SK-N-SH treated with all-trans-retinoic acid at 6 μM for 48 hours (cell line): ENCODE results near the gene ACSL1.

Experiments
- ATAC-seq: fragments of 200-7000 bp; cut with Tn5 transposase; 3 replicates; pipeline ENCODE4 v1.9.1; 2020; ENCODE audit warnings: mild to moderate bottlenecking, moderate library complexity
- BACH2 ChIP-seq: fragments of 250-450 bp; sonication (Bioruptor Pico); IDR thresholded peaks from 2 replicates; pipeline ENCODE4 v1.9.0; 2021; ENCODE audit warnings: mild to moderate bottlenecking, borderline replicate concordance
- CREB5 ChIP-seq: fragments of 250-450 bp; sonication (Bioruptor Pico); IDR thresholded peaks from 2 replicates; pipeline ENCODE4 v1.5.1; 2020; ENCODE audit warnings: low read depth, mild to moderate bottlenecking, moderate library complexity
- ESRRG ChIP-seq: fragments of 250-450 bp; sonication (Bioruptor Pico); IDR thresholded peaks from 2 replicates; pipeline ENCODE4 v1.6.1; 2021; ENCODE audit warnings: mild to moderate bottlenecking
- GLIS3 ChIP-seq: fragments of 250-450 bp; sonication (Bioruptor Pico); IDR thresholded peaks from 2 replicates; pipeline ENCODE4 v1.5.0; 2020; ENCODE audit warnings: mild to moderate bottlenecking, moderate library complexity
- ISL1 ChIP-seq: fragments of 250-450 bp; sonication (Bioruptor Pico); IDR thresholded peaks from 2 replicates; pipeline ENCODE4 v2.1.2; 2022; ENCODE audit warnings: mild to moderate bottlenecking, moderate library complexity
- OSR1 ChIP-seq: fragments of 250-450 bp; sonication (Bioruptor Pico); IDR thresholded peaks from 2 replicates; pipeline ENCODE4 v1.8.0; 2022; ENCODE audit warnings: moderate library complexity, mild to moderate bottlenecking, inconsistent platforms
- PATZ1 ChIP-seq: fragments of 250-450 bp; sonication (Bioruptor Pico); IDR thresholded peaks from 2 replicates; pipeline ENCODE4 v1.8.0; 2020; ENCODE audit warnings: mild to moderate bottlenecking, moderate library complexity, borderline replicate concordance
- PPARA ChIP-seq: fragments of 250-450 bp; sonication (Bioruptor Pico); IDR thresholded peaks from 2 replicates; pipeline ENCODE4 v1.5.0; 2020; ENCODE audit warnings: mild to moderate bottlenecking, borderline replicate concordance
- TCF4 ChIP-seq: fragments of 250-450 bp; sonication (Bioruptor Pico); IDR thresholded peaks from 2 replicates; pipeline ENCODE4 v1.8.0; 2021; ENCODE audit warnings: mild to moderate bottlenecking, moderate library complexity, borderline replicate concordance
- TOX ChIP-seq: fragments of 250-450 bp; sonication (Bioruptor Pico); IDR thresholded peaks from 2 replicates; pipeline ENCODE4 v1.8.0; 2021; ENCODE audit warnings: mild to moderate bottlenecking, moderate library complexity, borderline replicate concordance
- ZC3H10 ChIP-seq: fragments of 250-450 bp; sonication (Bioruptor Pico); IDR thresholded peaks from 2 replicates; pipeline ENCODE4 v1.5.1; 2021; ENCODE audit warnings: mild to moderate bottlenecking, moderate library complexity
- ZFP3 ChIP-seq: fragments of 250-450 bp; sonication (Bioruptor Pico); IDR thresholded peaks from 2 replicates; pipeline ENCODE4 v1.5.0; 2020; ENCODE audit warnings: mild to moderate bottlenecking, moderate library complexity
- ZFP30 ChIP-seq: fragments of 450-650 bp; formaldehyde crosslinking; IDR thresholded peaks from 2 replicates; pipeline ENCODE4 v1.5.0; 2022; ENCODE audit warnings: mild to moderate bottlenecking, moderate library complexity
- ZNF565 ChIP-seq: fragments of 450-650 bp; formaldehyde crosslinking; conservative IDR thresholded peaks from 2 replicates; pipeline ENCODE4 v1.5.0; 2020; ENCODE audit warnings: low read depth, mild to moderate bottlenecking, moderate library complexity
- ZNF70 ChIP-seq: fragments of 450-650 bp; formaldehyde crosslinking; IDR thresholded peaks from 2 replicates; pipeline ENCODE4 v1.5.0; 2020; ENCODE audit warnings: mild to moderate bottlenecking, moderate library complexity
- TF ChIP-seq, protein P1 (sequence below): fragments of 250-450 bp; sonication (Bioruptor Pico); IDR thresholded peaks from 2 replicates; pipeline ENCODE4 v1.5.0; 2020; ENCODE audit warnings: mild to moderate bottlenecking, moderate library complexity
- TF ChIP-seq, protein P2 (sequence below): fragments of 250-450 bp; sonication (Bioruptor Pico); IDR thresholded peaks from 2 replicates; pipeline ENCODE4 v1.8.0; 2021; ENCODE audit warnings: low read depth, mild to moderate bottlenecking, moderate library complexity, borderline replicate concordance
- TF ChIP-seq, protein P3 (sequence below): fragments of 250-450 bp; sonication (Bioruptor Pico); IDR thresholded peaks from 2 replicates; pipeline ENCODE4 v1.5.1; 2021; ENCODE audit warnings: mild to moderate bottlenecking, moderate library complexity

The ACSL1 gene

GRCh38 chr4:184851200-184851541 lies 25.4 kb upstream of the ACSL1 start (continued):
- TF ChIP-seq, protein P1, sequence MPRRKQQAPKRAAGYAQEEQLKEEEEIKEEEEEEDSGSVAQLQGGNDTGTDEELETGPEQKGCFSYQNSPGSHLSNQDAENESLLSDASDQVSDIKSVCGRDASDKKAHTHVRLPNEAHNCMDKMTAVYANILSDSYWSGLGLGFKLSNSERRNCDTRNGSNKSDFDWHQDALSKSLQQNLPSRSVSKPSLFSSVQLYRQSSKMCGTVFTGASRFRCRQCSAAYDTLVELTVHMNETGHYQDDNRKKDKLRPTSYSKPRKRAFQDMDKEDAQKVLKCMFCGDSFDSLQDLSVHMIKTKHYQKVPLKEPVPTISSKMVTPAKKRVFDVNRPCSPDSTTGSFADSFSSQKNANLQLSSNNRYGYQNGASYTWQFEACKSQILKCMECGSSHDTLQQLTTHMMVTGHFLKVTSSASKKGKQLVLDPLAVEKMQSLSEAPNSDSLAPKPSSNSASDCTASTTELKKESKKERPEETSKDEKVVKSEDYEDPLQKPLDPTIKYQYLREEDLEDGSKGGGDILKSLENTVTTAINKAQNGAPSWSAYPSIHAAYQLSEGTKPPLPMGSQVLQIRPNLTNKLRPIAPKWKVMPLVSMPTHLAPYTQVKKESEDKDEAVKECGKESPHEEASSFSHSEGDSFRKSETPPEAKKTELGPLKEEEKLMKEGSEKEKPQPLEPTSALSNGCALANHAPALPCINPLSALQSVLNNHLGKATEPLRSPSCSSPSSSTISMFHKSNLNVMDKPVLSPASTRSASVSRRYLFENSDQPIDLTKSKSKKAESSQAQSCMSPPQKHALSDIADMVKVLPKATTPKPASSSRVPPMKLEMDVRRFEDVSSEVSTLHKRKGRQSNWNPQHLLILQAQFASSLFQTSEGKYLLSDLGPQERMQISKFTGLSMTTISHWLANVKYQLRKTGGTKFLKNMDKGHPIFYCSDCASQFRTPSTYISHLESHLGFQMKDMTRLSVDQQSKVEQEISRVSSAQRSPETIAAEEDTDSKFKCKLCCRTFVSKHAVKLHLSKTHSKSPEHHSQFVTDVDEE (CRISPR knock-in tag), result no peak
- TF ChIP-seq, protein P2, sequence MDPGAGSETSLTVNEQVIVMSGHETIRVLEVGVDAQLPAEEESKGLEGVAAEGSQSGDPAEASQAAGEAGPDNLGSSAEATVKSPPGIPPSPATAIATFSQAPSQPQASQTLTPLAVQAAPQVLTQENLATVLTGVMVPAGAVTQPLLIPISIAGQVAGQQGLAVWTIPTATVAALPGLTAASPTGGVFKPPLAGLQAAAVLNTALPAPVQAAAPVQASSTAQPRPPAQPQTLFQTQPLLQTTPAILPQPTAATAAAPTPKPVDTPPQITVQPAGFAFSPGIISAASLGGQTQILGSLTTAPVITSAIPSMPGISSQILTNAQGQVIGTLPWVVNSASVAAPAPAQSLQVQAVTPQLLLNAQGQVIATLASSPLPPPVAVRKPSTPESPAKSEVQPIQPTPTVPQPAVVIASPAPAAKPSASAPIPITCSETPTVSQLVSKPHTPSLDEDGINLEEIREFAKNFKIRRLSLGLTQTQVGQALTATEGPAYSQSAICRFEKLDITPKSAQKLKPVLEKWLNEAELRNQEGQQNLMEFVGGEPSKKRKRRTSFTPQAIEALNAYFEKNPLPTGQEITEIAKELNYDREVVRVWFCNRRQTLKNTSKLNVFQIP (CRISPR knock-in tag), result no peak
- TF ChIP-seq ZNF70 (CRISPR knock-in tag) (no peak), ZFP30 (CRISPR knock-in tag) (no peak)

- TF ChIP-seq ZC3H10 (CRISPR knock-in tag), result no peak
- TF ChIP-seq TOX (CRISPR knock-in tag), result no peak
- TF ChIP-seq ZNF70 (CRISPR knock-in tag), result no peak
- no peak for TF ChIP-seq OSR1 (CRISPR knock-in tag)
- no peak for ATAC-seq
Observed at GRCh38 chr4:184850431-184851199, 24.8 kb upstream of the ACSL1 start.

DNA sequence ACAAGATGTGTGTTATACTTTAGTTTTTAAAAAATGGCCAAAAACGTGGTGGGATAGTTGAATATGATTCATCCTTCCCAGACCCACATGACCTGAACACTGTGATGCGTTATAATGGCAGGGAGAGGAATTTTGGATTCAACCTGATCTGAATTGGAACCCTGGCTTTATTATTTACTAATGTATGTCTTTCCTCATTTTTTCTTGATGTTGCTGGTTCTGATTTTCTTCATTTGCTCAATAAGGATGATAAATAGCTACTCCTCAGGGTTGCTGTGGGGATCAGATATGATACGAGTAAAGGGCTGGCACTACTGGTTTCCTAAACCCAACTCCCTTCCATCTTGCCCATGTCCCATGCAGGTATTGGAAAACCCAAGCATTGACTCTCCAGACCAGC lies 24.2 kb upstream of the ACSL1 start:
- TF ChIP-seq ZC3H10 (CRISPR knock-in tag) (no peak), PATZ1 (CRISPR knock-in tag) (no peak), ESRRG (CRISPR knock-in tag) (no peak)
- no peak for ATAC-seq

GRCh38 chr4:184849185-184849584 lies 23.4 kb upstream of the ACSL1 start:
- TF ChIP-seq BACH2, result no peak
- no peak for TF ChIP-seq PATZ1 (CRISPR knock-in tag)
- no peak for TF ChIP-seq GLIS3 (CRISPR knock-in tag)
- TF ChIP-seq ZFP3 (CRISPR knock-in tag), result no peak
- TF ChIP-seq CREB5 (CRISPR knock-in tag), result no peak
- no peak for ATAC-seq

GRCh38 chr4:184848510-184848909 lies 22.7 kb upstream of the ACSL1 start:
- ATAC-seq, result no peak
- TF ChIP-seq ZNF565 (no peak), GLIS3 (CRISPR knock-in tag) (no peak), TCF4 (CRISPR knock-in tag) (no peak), CREB5 (CRISPR knock-in tag) (no peak), PPARA (CRISPR knock-in tag) (no peak), ISL1 (CRISPR knock-in tag) (no peak), BACH2 (no peak), TOX (CRISPR knock-in tag) (no peak), ZFP3 (CRISPR knock-in tag) (no peak), ZNF70 (CRISPR knock-in tag) (no peak)
- TF ChIP-seq, protein P3, sequence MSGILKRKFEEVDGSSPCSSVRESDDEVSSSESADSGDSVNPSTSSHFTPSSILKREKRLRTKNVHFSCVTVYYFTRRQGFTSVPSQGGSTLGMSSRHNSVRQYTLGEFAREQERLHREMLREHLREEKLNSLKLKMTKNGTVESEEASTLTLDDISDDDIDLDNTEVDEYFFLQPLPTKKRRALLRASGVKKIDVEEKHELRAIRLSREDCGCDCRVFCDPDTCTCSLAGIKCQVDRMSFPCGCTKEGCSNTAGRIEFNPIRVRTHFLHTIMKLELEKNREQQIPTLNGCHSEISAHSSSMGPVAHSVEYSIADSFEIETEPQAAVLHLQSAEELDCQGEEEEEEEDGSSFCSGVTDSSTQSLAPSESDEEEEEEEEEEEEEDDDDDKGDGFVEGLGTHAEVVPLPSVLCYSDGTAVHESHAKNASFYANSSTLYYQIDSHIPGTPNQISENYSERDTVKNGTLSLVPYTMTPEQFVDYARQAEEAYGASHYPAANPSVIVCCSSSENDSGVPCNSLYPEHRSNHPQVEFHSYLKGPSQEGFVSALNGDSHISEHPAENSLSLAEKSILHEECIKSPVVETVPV (CRISPR knock-in tag), result no peak
- TF ChIP-seq, protein P2 (CRISPR knock-in tag), result no peak
